ENCODE measurements around the gene KLHL9.

GRCh38 chr9:21334701-21335632 is at the start of gene KLHL9:
- TF ChIP-seq RARB (CRISPR knock-in tag; IDR thresholded peaks at IDR 0.05): no peak
- TF ChIP-seq PATZ1 (CRISPR knock-in tag; IDR thresholded peaks at IDR 0.05; ENCODE audit: borderline replicate concordance): no peak
- no peak for TF ChIP-seq TOX (CRISPR knock-in tag; IDR thresholded peaks at IDR 0.05; ENCODE audit: borderline replicate concordance)
- no peak for TF ChIP-seq ZC3H10 (CRISPR knock-in tag; IDR thresholded peaks at IDR 0.05)
- no peak for TF ChIP-seq ISL1 (CRISPR knock-in tag; IDR thresholded peaks at IDR 0.05)
- no peak for TF ChIP-seq ZFP30 (CRISPR knock-in tag; IDR thresholded peaks at IDR 0.05)
- TF ChIP-seq ZNF70 (CRISPR knock-in tag; IDR thresholded peaks at IDR 0.05): no peak
- no peak for TF ChIP-seq ZNF8 (CRISPR knock-in tag; IDR thresholded peaks at IDR 0.05)
- TF ChIP-seq POU6F1 (CRISPR knock-in tag; IDR thresholded peaks at IDR 0.05; ENCODE audit: borderline replicate concordance, low read depth): no peak
- TF ChIP-seq OSR1 (CRISPR knock-in tag; IDR thresholded peaks at IDR 0.05): no peak
- no peak for TF ChIP-seq CSDC2 (CRISPR knock-in tag; IDR thresholded peaks at IDR 0.05)
- TF ChIP-seq ESRRG (CRISPR knock-in tag; IDR thresholded peaks at IDR 0.05): no peak
- no peak for TF ChIP-seq PPARA (CRISPR knock-in tag; IDR thresholded peaks at IDR 0.05; ENCODE audit: borderline replicate concordance)
